AG09319 (cell line): ENCODE data around the gene MGA.

Experiments
- DNase-seq: peaks from one replicate; pipeline ENCODE4 v3.0.0-alpha.2; 2010; ENCODE audit warnings: low read depth; ENCODE audit errors: extremely low read depth
- CTCF ChIP-seq: IDR thresholded peaks from 2 replicates; pipeline ENCODE4 v1.5.1; 2011; ENCODE audit warnings: low read depth, mild to moderate bottlenecking, inconsistent platforms, low read length, moderate library complexity

The MGA gene

GRCh38 chr15:41790756-41791546 is 130.7 kb downstream of the MGA start:
- no peak for DNase-seq
- TF ChIP-seq CTCF, result no peak

GRCh38 chr15:41791547-41791937 is 131.3 kb downstream of the MGA start:
- DNase-seq, result no peak

GRCh38 chr15:41792000-41792637 is 131.9 kb downstream of the MGA start:
- no peak for DNase-seq
- TF ChIP-seq CTCF, result no peak

More at GRCh38 chr15:41791547-41791937, 131.3 kb downstream of the MGA start:
- no peak for TF ChIP-seq CTCF

GRCh38 chr15:41794081-41794480 is 133.9 kb downstream of the MGA start:
- no peak for TF ChIP-seq CTCF
- no peak for DNase-seq

- no peak for TF ChIP-seq CTCF
- DNase-seq, result peak; percentile 85
These were observed 136.0 kb downstream of the MGA start for GRCh38 chr15:41795996-41796856.

GRCh38 chr15:41797201-41797944 is 137.2 kb downstream of the MGA start:
- no peak for DNase-seq
- TF ChIP-seq CTCF, result no peak
